ENCODE measurements around the gene SKIC2.

Gene SKIC2

GRCh38 chr6:31945507-31946369, 13.2 kb upstream of the SKIC2 start, which contains the start of gene CFB:
Gene CFB (plus strand): TSS chr6:31946095. CDS start chr6:31946222, 127 bp downstream.
- no peak for DNase-seq

- DNase-seq: no peak
Observed at GRCh38 chr6:31946370-31946885, 12.5 kb upstream of the SKIC2 start.

- no peak for DNase-seq
Observed at GRCh38 chr6:31947070-31947675, 11.8 kb upstream of the SKIC2 start.

- no peak for DNase-seq
Observed at GRCh38 chr6:31947864-31948263, 11.1 kb upstream of the SKIC2 start.

GRCh38 chr6:31948306-31948705, 10.7 kb upstream of the SKIC2 start:
- DNase-seq: no peak

- no peak for DNase-seq
Observed at GRCh38 chr6:31948753-31949413, 10.1 kb upstream of the SKIC2 start.

- DNase-seq: no peak
Observed at GRCh38 chr6:31949926-31950548, 8.9 kb upstream of the SKIC2 start.

- peak; percentile 12 to 38 for DNase-seq
Observed at GRCh38 chr6:31952140-31952805, 6.7 kb upstream of the SKIC2 start.

- DNase-seq: no peak
Observed at GRCh38 chr6:31952890-31953289, 6.1 kb upstream of the SKIC2 start.

GRCh38 chr6:31954511-31954910, 4.5 kb upstream of the SKIC2 start:
- no peak for DNase-seq

GRCh38 chr6:31956796-31957195, 2.2 kb upstream of the SKIC2 start:
- no peak for DNase-seq

GRCh38 chr6:31958412-31958740, 599 bp upstream of the SKIC2 start:
- no peak for DNase-seq

- no peak for DNase-seq
Observed at GRCh38 chr6:31961616-31962015, 2.6 kb downstream of the SKIC2 start.

- DNase-seq: no peak
Observed at GRCh38 chr6:31963921-31964320, 4.9 kb downstream of the SKIC2 start.

GRCh38 chr6:31965700-31966099, 6.7 kb downstream of the SKIC2 start:
- no peak for DNase-seq

- DNase-seq: no peak
Observed at GRCh38 chr6:31966506-31966905, 7.5 kb downstream of the SKIC2 start.

- DNase-seq: no peak
Observed at GRCh38 chr6:31966997-31967925, 8.3 kb downstream of the SKIC2 start.

GRCh38 chr6:31967926-31968320, 8.9 kb downstream of the SKIC2 start:
- DNase-seq: no peak

GRCh38 chr6:31968326-31968725, 9.4 kb downstream of the SKIC2 start:
- DNase-seq: no peak

GRCh38 chr6:31968791-31969711, 10.1 kb downstream of the SKIC2 start:
- no peak for DNase-seq
